Testis (tissue), 3 donors: Measurements from ENCODE around the gene ARHGEF4. TPM values are rescaled to one million over a fixed set of nuclear protein-coding genes. Genes with fewer than 3 reads are reported as not detected.

Experiments
- DNase-seq: peaks from one replicate; pipeline ENCODE4 v3.0.0-alpha.2; 2019
- H3K27ac ChIP-seq, 2 donors: fragments of 200-600 bp; sonication (generic); one replicate each; pipeline ENCODE4 v1.5.1; 2019
- H3K27me3 ChIP-seq: fragments of 200-600 bp; sonication (generic); one replicate; pipeline ENCODE4 v1.5.1; 2019
- H3K36me3 ChIP-seq: fragments of 200-600 bp; sonication (generic); one replicate; pipeline ENCODE4 v1.5.1; 2017; ENCODE audit warnings: low read depth; ENCODE audit errors: missing control alignments
- H3K4me1 ChIP-seq: fragments of 200-600 bp; sonication (generic); one replicate; pipeline ENCODE4 v1.5.1; 2019
- H3K4me3 ChIP-seq, 2 donors: fragments of 200-600 bp; sonication (generic); one replicate each; pipeline ENCODE4 v1.5.1; 2017 to 2019
- H3K9me3 ChIP-seq: fragments of 200-600 bp; sonication (generic); one replicate; pipeline ENCODE4 v1.5.1; 2017
- CTCF ChIP-seq, 3 experiments: fragments of 450-650 bp in 2 of 3; fragments of 200-600 bp in 1 of 3; sonication (generic) in 1 of 3; IDR thresholded peaks; one replicate each; pipeline ENCODE4 v1.5.1; 2016 to 2019; ENCODE audit warnings: antibody characterized with exemption in 3 of 3, mild to moderate bottlenecking in 2 of 3, moderate library complexity in 1 of 3
- POLR2A ChIP-seq: fragments of 450-650 bp; IDR thresholded peaks from one replicate; pipeline ENCODE4 v1.6.1; 2017; ENCODE audit warnings: antibody characterized with exemption, mild to moderate bottlenecking, moderate library complexity
- WGBS, 2 donors: methylation state at CpG; one replicate each; pipeline ENCODE4 v1.1.5; 2018; 5-methylcytosine and 5-hydroxymethylcytosine counted together
- intact Hi-C: fragments of 100-400 bp; cut with DNase I; formaldehyde crosslinking; loops from one replicate; pipeline ENCODE4 v1.15.1; 2023; ENCODE audit warnings: low total_unique reads
- polyA plus RNA-seq: library from polyadenylated mRNA; stranded (reverse); fragments of 350-450 nt; fragmentation: Illumina TruSeq; extraction: RNeasy Lipid Tissue Mini Kit (QIAGEN cat#74804); gene quantifications from one replicate; pipeline ENCODE4 v1.2.3, GENCODE V29; 2014; ENCODE audit warnings: low read depth, low replicate concordance; ENCODE audit not compliant: insufficient read depth
- total RNA-seq, 2 donors: library from RNA; depleted of rRNA; stranded (reverse); fragments of >200 nt; gene quantifications; one replicate each; pipeline ENCODE4 v1.2.3, GENCODE V29; 2016

Gene ARHGEF4
- total and polyA plus RNA-seq, 3 donors from 2014 or later, result 18.0 to 37.4 (median 36.3) TPM

DNA sequence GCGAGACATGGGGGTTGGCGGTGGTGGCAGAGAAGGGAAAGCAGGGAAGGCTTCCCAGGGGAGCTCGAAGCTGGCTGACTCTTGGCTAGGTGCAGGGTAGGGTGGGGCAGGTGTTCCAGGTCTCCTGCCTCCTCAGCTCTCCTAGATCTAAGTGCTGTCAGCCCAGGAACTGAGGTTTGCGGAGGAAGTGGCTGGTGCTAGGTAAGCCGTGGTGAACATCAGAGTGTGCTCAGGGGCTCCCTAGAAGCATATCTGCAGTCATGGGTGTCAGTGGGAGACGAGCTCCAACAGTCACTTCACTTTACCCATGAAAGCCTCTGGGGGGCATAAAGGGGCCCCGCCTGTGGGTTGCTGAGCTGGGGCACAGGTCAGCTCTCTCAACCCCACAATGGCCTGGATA lies 34.1 kb downstream of the ARHGEF4 start:
- no peak overlapping the region for H3K27ac ChIP-seq
- no peaks in the 10 kb centered on the region for H3K9me3 ChIP-seq
- H3K27me3 ChIP-seq, result no peaks in the 10 kb centered on the region
- TF ChIP-seq CTCF (IDR thresholded peaks at IDR 0.05), result no peak
- no peak for TF ChIP-seq POLR2A
- DNase-seq, result no peak
- no peaks in the 10 kb centered on the region for H3K4me1 ChIP-seq
- no peaks in the 10 kb centered on the region for H3K36me3 ChIP-seq
- 82 to 91% methylated on average over 7 of the region's 7 CpGs for WGBS, 2 donors
- intact Hi-C loops, result loop anchor here (5.0 kb wide), 1 partner anchor 73 kb away; no protein-coding TSS in a partner anchor
- H3K4me3 ChIP-seq, result no peak overlapping the region

DNA sequence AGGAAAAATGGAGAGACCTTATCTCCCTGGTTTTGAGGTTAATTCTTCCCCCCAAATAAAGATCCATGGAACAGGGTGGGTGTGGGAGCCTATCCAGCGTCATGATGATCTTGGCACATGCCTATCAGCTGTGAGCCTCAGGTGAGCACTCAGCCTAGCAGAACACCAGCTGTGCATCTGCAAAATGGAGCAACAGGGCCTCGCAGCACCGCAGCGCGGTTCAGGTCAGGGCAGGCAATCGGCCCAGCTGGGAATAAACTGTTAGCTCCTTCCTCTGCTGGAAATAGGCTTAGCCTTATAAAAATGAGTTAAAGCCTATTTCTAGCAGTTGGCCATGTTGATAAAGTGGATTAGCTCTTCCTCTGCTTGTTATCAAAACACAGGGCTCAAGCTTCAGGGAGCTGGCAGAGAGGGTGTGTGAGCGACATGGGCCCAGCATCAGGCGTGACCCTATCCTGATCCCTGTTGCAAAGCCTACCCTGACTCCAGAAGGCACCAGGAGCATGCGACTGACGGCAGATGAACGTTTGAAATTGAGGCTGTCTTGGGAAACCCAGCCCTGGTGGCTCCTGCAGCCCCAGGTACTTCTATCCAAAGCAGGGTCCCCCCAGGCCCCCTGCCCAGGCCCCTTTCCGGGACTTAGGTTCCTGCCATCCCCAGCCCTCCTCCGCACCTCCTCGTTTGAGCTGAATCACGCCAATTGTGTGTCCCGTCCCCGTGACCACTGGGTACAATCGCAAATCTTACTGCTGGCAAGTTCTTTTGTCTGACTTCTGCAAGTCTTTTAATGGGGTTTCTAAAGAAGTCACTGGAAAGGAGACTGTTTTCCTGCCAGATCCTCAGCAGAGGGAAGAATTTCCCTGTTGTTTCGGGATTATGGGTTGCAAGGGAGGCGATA lies 35.4 kb downstream of the ARHGEF4 start:
- Histone ChIP-seq H3K4me3 (no peak overlapping the region), H3K36me3 (no peaks in the 10 kb centered on the region), H3K9me3 (no peaks in the 10 kb centered on the region), H3K27me3 (no peaks in the 10 kb centered on the region), H3K27ac (no peak overlapping the region), H3K4me1 (no peaks in the 10 kb centered on the region)
- intact Hi-C loops, result loop anchor here (5.0 kb wide), 1 partner anchor 75 kb away; no protein-coding TSS in a partner anchor
- no peak for TF ChIP-seq POLR2A
- TF ChIP-seq CTCF (IDR thresholded peaks at IDR 0.05), result no peak
- no peak for DNase-seq
- WGBS, 2 donors, result 77 to 87% methylated on average over 15 to 20 of the region's 20 CpGs

GRCh38 chr2:130872741-130873125 lies 36.0 kb downstream of the ARHGEF4 start:
- no peak for TF ChIP-seq POLR2A
- TF ChIP-seq CTCF (IDR thresholded peaks at IDR 0.05), result no peak
- H3K27ac ChIP-seq, result no peak overlapping the region
- intact Hi-C loops, result loop anchor here (5.0 kb wide), 1 partner anchor 75 kb away; no protein-coding TSS in a partner anchor
- H3K4me3 ChIP-seq, result no peak overlapping the region
- H3K36me3 ChIP-seq, result no peaks in the 10 kb centered on the region
- no peaks in the 10 kb centered on the region for H3K4me1 ChIP-seq
- DNase-seq, result no peak
- no peaks in the 10 kb centered on the region for H3K27me3 ChIP-seq
- H3K9me3 ChIP-seq, result no peaks in the 10 kb centered on the region
- 84 to 100% methylated on average over 1 to 6 of the region's 6 CpGs for whole genome bisulfite sequencing, 2 donors

GRCh38 chr2:130873700-130874346 lies 37.1 kb downstream of the ARHGEF4 start:
- Histone ChIP-seq H3K4me3 (no peak overlapping the region), H3K27me3 (no peaks in the 10 kb centered on the region), H3K9me3 (no peaks in the 10 kb centered on the region), H3K27ac (no peak overlapping the region), H3K36me3 (no peaks in the 10 kb centered on the region), H3K4me1 (no peaks in the 10 kb centered on the region)
- intact Hi-C loops, result loop anchor here (5.0 kb wide), 1 partner anchor 77 kb away; no protein-coding TSS in a partner anchor
- peak; percentile 83 for DNase-seq
- TF ChIP-seq CTCF (IDR thresholded peaks at IDR 0.05) (peak in 2 of 3 experiments; percentile 39 to 64), POLR2A (no peak)
- 52 to 58% methylated on average over 9 of the region's 9 CpGs for WGBS, 2 donors
